SKM-1 (cell line): ENCODE data around the gene COL4A2.
A peak's percentile ranks its signal among the peaks of the same experiment; 100 is the strongest.

Source experiments
- DNase-seq: peaks from one replicate; lab custom pipeline; 2025; ENCODE audit not compliant: unreplicated experiment; lab: John Stamatoyannopoulos, UW

Gene COL4A2

DNA sequence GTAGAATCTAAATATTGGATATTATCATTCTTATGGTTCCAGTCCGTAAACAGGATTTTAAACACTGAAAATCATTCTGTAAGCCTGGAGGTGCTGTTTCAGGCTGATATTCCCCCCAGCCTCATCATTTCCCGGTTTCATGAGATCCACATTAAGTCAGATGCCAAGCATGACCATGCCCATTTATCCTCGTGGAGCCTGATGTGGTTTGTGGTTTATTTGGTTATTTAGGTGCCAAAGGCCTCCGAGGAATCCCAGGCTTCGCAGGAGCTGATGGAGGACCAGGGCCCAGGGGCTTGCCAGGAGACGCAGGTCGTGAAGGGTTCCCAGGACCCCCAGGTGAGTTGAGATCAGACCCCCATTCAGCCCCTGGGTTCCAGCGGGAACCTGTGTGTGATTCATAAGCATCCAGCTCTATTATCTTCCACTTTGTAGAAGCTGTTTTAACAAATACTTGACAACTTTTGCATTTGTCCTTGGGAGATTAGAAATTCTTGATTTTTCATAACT, 162.0 kb downstream of the COL4A2 start:
- DNase-seq: no peak

DNA sequence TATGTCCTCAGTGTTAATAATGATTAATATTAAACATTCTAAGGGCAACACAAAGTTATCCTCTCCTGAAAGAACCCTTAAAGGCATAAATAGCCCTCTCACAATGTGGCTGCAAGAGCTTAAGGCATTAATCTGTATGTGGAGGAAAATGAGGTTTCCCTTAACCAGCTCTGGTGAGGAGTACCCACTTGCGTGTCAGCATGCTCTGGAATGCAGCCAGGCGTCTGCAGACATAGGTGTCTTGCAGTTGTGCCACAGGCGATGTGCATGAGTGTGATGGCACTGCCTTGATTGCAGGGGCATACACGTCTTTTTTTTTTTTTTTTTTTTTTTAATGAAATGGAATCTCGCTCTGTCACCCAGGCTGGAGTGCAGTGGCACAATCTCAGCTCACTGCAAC, 162.5 kb downstream of the COL4A2 start:
- DNase-seq: no peak

DNA sequence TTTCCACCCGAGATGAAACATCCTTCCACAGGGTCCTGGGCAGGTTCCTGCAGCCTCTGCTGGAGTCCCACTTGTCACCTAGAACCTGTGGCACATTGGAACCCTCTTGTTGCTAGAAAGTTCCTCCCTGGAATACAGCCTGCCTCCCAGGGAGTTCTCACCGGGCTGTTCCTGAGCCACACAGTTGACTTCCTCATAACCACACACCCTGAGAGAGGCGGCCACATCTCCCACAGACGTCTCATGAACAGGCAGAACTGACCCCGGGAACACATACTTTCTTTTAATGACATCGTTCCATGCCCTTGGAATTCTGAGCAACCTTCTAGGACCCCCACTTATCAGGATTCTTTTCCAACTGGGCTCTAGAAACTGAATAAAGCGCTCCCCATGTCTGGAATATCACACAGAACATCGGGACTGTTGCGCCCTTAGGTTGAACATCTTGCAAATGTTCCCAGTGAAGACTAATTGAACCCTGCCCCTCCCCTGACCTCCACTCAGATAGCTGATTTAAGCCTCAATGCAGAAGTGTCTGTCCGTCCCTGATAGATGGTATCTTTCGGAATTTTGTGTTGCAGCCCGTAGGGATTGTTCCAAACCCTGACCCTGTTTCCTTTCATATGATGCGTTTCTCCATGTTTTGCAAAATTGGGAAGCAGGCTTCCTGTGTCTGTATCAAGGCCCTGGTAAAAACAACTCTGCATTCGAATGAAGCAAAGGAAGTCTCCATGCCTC, 163.4 kb downstream of the COL4A2 start:
- no peak for DNase-seq

DNA sequence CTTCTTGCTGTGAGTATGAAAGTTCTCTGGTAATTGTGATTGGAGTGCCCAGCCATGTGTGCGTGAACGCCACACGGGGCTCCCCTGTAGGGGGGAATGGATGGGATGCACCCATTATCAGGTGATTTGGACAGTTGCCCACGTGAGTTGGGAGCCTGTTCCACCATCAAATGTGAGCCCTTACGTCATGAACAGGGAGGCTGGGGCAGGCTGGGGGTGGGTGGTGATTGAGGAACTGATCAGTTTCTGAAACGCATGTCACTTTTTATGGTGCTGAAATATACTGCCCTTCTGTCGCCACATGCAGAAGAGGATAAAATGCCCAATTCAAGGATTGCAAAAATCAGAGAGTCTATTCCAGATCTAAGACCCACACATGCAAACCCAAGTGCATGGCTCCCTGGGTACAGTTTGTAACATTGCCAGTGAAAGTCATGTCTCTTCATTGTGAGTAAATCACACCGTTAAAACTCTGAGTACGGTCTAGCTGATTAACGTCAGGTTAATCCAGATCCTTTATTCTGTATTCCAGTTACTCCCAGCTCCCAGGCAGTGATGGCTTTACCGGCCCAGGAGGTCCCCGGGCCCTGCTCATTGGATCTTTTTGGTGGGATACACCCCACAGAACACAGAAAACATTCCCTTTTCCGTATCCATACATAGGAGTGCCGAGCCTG, 164.2 kb downstream of the COL4A2 start:
- DNase-seq: no peak

GRCh38 chr13:110471833-110472162, 164.7 kb downstream of the COL4A2 start:
- DNase-seq: peak; percentile 72

- no peak for DNase-seq
Measured at GRCh38 chr13:110472904-110473563, 165.9 kb downstream of the COL4A2 start.

GRCh38 chr13:110474713-110475112, 167.6 kb downstream of the COL4A2 start:
- no peak for DNase-seq

- no peak for DNase-seq
Measured at GRCh38 chr13:110475117-110475516, 168.0 kb downstream of the COL4A2 start.

GRCh38 chr13:110475550-110476219, 168.6 kb downstream of the COL4A2 start:
- no peak for DNase-seq

- no peak for DNase-seq
Measured at GRCh38 chr13:110476220-110476617, 169.1 kb downstream of the COL4A2 start.

DNA sequence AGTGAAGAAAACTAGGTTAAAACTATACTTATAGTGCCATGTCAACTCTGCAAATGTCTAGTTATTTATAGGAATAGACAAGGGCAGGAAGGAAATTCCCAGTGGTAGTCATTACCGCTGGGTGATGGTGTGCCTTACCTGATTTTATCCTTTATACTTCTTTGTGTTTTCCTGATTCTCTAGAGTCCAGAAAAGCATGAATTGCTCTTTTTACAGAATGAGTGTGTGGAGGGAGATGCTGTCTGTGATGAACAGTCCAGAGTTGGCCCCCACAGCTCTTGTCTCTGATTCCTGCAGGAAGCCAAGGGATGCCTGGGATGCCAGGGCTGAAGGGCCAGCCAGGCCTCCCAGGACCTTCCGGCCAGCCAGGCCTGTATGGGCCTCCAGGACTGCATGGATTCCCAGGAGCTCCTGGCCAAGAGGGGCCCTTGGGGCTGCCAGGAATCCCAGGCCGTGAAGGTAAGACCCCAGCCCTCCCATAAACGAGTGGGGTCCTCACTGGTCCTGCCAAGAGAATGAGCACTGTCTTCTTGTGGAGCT, 170.7 kb downstream of the COL4A2 start:
- no peak for DNase-seq

DNA sequence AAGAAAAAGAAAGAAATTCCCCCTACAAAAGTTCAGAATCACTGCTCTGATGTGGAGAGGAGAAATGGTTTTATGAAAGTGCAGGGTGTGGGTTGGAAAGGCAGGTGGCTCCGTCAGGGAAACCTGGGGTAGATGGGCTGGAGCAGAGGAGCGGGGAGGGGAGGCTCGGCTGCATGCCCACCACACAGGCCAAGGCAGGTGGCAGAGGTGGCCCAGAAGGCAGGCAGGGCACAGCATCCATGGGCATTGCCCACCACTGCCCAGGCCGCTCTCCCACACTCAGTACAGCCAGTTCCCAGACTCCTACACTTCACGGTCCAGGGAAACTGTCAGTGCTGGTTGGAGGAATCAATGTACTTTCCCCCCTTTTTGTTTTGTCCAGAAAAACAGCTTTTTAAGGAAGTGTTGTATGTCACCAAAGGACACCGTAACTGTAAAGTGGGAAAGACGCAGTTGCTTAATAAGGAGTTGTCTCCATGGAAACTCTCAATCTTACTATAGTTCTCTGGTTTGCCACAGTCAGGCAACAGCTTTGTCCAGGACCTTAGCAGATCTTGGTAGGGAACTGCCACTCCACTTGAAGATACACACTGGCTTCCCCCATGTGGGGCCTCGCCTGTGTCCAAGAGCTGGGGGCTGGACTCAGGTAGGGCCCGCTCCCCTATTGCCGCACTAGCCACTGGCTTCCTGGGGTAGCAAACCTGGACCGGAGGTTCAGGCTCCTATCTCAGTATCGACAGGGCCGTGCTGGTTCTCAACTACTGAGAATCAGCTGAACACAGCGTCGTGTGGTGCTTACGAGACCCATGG, 171.5 kb downstream of the COL4A2 start:
- DNase-seq: no peak

GRCh38 chr13:110479215-110479545, 172.1 kb downstream of the COL4A2 start:
- DNase-seq: no peak

DNA sequence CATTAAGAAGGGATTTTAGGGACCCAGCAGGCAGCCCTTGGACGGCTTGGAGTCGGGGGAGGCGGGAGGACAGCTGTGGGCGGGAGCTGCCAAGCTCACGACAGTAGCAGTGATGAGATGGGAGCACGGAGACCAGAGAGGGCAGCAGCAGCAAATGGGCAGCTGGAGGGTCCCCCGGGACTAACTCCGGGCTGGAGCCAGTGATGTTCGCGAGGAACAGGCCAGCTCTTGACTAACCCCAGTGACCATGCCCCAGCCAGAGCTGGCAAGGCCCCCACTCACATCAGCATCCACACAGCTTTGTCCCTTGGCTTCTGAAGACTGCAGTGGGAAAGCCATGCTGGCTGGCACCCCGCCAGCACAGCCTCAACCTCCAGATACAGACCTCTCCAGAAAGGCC, 172.6 kb downstream of the COL4A2 start:
- no peak for DNase-seq

DNA sequence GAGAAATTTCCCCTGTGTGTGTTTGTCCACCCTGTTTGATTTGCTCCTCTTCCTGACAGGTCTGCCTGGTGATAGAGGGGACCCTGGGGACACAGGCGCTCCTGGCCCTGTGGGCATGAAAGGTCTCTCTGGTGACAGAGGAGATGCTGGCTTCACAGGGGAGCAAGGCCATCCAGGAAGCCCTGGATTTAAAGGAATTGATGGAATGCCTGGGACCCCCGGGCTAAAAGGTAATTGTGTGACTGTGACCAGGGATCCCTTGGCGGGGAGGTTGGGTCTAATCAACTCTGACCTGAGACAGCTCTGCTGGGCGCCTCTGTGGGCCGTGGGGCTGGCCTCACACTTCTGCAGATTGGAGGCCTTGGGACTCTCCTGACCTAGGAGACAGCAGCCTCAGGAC, 173.1 kb downstream of the COL4A2 start:
- DNase-seq: no peak

GRCh38 chr13:110483386-110483968, 176.4 kb downstream of the COL4A2 start:
- DNase-seq: no peak

- DNase-seq: no peak
Measured at GRCh38 chr13:110484290-110485048, 177.4 kb downstream of the COL4A2 start.

DNA sequence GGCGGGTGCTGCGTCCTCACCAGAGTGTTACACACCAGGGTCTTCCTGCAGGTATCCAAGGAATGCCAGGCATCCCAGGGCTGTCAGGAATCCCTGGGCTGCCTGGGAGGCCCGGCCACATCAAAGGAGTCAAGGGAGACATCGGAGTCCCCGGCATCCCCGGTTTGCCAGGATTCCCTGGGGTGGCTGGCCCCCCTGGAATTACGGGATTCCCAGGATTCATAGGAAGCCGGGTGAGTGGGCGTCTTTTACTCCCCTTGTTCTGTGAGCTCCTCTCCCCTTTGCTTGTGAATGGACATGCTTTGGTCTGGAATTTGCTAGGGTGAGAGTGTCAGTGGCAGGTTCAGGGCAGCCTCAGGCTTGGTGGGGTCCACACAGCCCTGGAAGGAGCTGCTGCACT, 178.5 kb downstream of the COL4A2 start:
- no peak for DNase-seq

GRCh38 chr13:110486061-110486715, 179.1 kb downstream of the COL4A2 start:
- DNase-seq: no peak
